ENCODE data around the gene WDR5.

DNA sequence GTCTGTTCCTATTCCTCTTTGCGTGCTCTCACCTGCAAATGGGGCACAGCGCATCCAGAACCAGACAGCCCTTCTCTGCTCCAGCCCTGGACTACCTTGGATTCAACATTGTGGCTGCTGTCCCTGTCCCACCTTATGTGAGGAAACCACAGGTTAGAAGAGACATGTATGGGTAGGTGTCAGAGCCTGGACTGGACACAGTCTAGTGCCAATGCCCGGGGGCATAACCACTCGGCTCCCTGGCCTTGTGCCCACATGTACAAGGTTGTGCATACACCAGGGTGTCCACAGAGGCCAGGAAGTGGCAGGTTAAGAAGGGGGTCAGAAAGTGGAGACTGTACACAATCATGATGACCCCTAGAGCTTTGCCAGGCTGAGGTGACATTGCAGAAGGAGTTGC lies 45.9 kb upstream of the WDR5 start:
- TF ChIP-seq, protein P1, sequence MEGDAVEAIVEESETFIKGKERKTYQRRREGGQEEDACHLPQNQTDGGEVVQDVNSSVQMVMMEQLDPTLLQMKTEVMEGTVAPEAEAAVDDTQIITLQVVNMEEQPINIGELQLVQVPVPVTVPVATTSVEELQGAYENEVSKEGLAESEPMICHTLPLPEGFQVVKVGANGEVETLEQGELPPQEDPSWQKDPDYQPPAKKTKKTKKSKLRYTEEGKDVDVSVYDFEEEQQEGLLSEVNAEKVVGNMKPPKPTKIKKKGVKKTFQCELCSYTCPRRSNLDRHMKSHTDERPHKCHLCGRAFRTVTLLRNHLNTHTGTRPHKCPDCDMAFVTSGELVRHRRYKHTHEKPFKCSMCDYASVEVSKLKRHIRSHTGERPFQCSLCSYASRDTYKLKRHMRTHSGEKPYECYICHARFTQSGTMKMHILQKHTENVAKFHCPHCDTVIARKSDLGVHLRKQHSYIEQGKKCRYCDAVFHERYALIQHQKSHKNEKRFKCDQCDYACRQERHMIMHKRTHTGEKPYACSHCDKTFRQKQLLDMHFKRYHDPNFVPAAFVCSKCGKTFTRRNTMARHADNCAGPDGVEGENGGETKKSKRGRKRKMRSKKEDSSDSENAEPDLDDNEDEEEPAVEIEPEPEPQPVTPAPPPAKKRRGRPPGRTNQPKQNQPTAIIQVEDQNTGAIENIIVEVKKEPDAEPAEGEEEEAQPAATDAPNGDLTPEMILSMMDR (IDR thresholded peaks at IDR 0.05) = no peak
- no peak for TF ChIP-seq ZBTB21 (CRISPR knock-in tag; IDR thresholded peaks at IDR 0.05; ENCODE audit: borderline replicate concordance)
